NOMO-1 treated with DMSO at 0.1 percent for 48 hours (cell line): ENCODE measurements around the gene LSM2.

Source experiments
- DNase-seq: peaks from one replicate; lab custom pipeline; 2025; ENCODE audit not compliant: unreplicated experiment; lab: John Stamatoyannopoulos, UW

Gene LSM2

DNA sequence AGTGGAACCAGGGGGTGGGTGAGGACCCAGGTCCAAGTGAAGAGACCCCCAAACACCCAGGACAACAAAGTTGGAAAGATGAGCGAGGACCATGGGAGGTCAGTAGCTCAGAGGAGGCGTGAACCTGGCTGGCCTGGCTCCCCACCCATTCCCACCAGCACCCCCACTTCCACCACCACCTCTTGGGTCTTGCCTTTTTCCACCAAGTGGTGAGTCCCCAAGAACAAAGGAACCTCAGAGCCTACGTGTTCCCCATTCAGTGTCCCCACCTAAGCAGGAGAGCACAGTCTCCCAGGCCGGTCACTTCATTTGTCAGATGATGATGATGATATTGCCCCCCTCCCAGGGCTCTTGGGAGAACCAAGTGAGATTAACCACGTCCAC lies 29.1 kb downstream of the LSM2 start:
- DNase-seq = no peak

DNA sequence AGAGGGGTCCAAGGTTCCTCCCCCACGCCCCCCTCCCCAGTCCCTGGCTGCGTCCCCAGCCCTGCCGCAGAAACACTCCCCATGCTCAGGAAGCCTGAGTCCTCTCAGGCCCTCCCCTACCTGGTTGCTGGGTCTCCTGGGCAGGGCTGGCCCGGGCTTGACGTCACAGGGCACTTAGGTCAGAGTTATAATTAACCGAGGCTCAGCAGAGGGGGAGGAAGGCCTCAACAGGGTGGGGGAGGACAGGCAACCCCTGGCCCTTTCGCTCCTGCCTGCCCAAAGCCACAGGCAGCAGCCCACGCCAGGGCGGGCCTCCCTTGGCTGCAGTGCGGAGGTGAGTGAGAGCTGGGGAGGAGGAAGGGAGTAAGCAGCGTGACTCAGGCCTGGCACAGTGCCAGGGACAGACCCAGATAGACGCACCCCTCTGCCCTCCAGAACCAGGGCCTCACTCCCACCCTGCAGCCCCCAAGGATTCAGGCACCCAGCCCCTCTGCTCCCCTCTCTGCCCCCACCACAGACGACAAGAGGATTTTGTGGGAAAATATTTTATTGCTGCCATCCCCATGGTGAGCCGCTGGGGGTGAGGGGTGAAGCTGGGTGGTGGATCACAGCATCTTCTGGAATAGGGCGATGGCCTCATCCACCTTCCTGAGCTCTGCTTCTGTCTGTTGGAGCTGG lies 29.6 kb downstream of the LSM2 start, which contains the start of gene VWA7:
VWA7 (minus strand) TSS at position 340 of the 678 bp plus-strand sequence. CDS start 549 bp downstream, outside the sequence.
- peak; percentile 49 for DNase-seq

- DNase-seq = no peak
These were observed 30.2 kb downstream of the LSM2 start for GRCh38 chr6:31776485-31776988.

DNA sequence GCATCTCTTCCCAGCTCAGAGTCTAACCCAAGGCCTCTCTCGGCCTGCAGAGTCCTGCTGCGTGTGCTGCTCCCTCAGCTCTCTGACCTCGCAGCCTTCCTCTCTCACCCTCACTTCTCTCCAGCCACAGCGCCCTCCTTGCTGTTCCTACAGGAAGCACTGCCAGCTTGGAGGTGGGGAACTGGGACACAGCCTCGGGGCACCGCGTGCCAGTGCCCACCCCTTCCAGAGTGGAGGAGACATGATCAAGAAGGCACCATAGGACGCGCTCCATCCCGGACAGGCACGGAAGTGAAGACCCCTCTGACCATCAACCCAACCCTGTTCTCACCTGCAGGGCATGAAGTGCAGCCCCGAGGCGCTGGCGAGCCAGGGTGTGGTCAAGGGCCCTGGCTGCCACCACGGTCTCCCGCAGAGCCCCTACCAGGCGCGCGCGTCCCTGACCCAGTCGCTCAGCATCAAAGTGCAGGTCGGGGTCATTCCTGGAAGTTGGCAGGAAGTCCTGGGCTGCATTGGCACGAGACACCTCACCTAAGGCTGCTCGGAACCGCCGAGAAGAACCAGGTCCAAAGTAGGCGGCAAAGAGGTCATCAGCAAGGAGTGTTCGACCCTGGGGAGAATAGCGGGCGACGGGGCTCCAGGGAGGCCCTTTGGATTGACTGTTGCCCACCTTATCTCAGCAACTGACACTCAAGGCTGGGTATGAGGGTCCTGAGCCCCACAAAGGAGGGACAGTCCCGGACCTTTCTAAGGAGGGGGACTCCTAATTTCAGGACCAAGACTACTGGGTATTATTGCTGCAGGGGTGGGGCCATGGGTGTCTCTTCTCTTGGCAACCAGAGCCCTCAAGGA lies 30.9 kb downstream of the LSM2 start:
- DNase-seq = no peak

- no peak for DNase-seq
These were observed 31.6 kb downstream of the LSM2 start for GRCh38 chr6:31775184-31775583.

DNA sequence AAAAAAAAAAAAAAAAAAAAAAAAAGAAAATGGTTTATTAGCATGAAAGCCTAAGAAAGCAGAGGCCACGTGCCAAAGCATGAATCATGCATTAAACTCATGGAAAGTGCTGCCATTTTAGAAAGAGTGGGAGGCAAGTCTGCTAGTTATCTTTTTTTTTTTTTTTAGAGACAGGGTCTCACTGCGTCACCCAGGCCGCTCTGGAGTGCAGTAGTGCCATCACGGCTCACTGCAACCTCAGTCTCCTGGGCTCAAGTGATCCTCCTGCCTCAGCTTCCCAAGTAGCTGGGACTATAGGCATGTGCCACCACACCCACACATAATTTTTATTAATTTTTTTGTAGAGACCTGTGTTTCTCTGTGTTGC lies 34.8 kb downstream of the LSM2 start:
- no peak for DNase-seq

DNA sequence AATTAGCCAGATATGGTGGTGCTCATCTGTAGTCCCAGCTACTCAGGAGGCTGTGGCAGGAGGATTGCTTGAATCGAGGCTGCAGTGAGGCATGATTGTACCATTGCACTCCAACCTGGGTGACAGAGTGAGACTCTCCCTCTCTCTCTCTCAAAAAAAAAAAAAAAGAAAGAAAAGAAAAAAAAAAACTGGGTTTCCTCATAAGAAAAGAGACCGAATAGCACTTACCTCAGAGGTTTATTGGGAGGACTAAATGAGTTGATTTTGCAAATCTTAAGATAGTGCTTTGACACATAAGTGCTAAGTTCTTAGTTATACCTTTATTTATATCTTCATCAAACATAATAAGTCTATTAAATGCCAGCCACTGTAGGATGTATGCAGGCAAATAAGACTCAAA lies 35.9 kb downstream of the LSM2 start:
- no peak for DNase-seq

DNA sequence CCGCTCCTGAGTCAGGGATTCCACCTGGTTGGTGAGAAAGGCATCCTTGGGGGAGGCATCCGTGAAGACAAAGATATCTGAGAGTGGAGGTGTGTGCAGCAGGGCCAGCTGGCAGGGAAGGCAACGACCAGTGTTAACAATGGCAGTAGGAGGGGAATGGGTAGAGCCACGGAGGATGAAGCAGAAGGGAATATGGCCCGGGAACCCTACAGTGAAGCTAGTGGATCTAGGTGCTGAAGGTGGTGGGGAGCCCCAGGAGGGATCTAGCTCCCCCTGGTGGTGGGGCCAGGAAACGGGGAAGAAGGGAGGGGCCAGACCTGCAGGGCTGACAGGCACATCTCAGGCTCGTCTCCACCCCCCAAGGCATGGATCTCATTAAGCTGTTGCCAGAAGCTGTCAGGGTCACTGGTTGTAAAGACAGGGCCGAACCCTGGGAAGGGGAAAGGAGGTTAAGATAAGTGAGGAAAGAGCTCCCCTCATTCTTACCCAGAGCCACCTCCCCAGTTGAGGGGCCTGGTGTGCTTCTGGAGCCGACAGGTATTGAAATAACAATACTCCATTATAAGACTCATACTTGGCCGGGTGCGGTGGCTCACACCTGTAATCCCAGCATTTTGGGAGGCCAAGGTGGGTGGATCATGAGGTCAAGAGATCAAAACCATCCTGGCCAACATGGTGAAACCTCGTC lies 36.9 kb downstream of the LSM2 start:
- peak; percentile 77 for DNase-seq

- peak; percentile 65 for DNase-seq
These were observed 38.2 kb downstream of the LSM2 start for GRCh38 chr6:31768363-31769257.

GRCh38 chr6:31767096-31767645 lies 39.6 kb downstream of the LSM2 start:
- no peak for DNase-seq

DNA sequence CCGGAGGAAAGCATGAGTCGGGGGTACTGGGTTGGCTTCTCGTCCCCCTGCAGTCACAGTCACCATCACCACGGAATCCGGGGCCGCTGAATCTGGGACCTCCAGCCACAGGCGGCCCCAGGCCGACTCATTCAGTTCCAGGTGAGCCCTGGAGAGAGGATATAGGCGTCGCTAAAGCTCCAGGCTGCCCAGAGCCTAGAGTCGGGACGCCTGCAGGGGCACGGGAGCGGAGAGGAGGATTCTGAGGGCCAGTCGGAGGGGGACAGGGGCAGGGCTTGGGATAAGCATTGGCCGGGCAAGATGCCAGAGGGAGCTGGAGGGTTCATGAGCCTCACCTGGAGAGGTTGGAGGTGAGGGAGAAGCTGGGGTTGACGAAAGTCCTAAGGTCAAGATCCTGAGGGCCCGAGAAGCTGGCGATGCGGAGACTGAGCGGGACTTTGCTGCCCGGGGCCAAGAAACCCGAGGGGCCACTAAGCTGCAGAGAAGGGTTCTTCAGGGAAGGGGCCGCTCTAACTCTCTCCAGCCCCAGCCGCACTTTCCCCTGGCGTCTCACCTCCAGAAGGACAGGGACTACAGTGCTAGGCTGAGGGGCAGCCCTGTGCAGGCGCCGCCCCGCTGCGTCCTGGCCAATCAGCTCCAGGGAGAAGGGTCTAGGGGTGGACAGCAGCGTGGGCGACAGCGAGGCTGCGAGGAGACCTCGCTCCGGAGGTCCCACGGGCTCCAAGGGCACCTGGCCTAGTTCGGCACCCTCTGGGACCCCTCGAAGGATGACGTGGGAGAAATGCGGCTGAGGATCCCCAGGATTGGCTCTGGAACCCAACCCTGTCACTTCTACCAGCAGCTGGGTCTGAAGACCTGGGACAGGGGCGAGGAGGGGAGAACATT lies 40.6 kb downstream of the LSM2 start:
- DNase-seq = no peak

- no peak for DNase-seq
These were observed 41.2 kb downstream of the LSM2 start for GRCh38 chr6:31765559-31765909.

- DNase-seq = no peak
These were observed 42.6 kb downstream of the LSM2 start for GRCh38 chr6:31764198-31764597.

DNA sequence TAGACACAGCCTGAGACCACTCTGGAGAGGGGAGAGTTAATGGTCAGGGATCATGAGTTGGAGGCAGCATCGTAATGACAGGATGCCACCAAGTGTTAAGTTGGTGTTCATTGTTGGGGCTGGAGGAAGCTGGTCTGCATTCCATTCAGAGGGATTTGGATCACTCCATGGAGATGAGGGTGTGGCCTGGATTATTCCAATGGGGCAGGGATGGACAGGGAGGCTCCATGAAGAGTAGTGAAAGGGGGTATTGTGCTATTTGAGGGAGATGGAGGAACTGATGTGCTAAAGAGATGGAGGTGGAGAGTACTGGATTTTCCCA lies 43.2 kb downstream of the LSM2 start:
- DNase-seq = no peak

- no peak for DNase-seq
These were observed 43.7 kb downstream of the LSM2 start for GRCh38 chr6:31762878-31763618.

GRCh38 chr6:31762356-31762755 lies 44.4 kb downstream of the LSM2 start, which contains the start of gene SAPCD1:
TSS of gene SAPCD1 (plus strand) at chr6:31762656. CDS start at chr6:31763055, 399 bp downstream.
- DNase-seq = no peak

- DNase-seq = no peak
These were observed 45.4 kb downstream of the LSM2 start for GRCh38 chr6:31761343-31761742.

- no peak for DNase-seq
These were observed 46.0 kb downstream of the LSM2 start for GRCh38 chr6:31760790-31761189.

DNA sequence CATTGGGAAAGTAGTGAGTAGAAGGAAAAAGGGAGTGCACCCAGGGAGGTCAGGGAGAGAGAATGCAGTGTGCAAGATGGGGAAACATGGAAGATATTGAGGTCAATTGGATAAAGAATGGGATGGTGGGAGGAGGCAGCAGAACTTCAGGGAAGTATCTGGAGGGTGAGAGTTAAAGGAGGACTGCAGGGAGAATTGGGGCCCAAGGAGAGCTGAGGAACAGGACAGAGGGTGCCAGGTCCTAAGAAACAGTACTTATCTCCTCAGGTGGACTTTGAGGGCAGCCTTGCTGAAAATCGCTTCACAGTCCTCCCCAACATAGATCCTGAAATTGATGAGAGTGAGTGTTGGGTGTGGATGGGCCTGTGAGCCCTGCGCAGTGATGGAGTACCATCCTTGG lies 48.5 kb downstream of the LSM2 start:
- no peak for DNase-seq
